ENCODE results near the gene C19orf44.

DNA sequence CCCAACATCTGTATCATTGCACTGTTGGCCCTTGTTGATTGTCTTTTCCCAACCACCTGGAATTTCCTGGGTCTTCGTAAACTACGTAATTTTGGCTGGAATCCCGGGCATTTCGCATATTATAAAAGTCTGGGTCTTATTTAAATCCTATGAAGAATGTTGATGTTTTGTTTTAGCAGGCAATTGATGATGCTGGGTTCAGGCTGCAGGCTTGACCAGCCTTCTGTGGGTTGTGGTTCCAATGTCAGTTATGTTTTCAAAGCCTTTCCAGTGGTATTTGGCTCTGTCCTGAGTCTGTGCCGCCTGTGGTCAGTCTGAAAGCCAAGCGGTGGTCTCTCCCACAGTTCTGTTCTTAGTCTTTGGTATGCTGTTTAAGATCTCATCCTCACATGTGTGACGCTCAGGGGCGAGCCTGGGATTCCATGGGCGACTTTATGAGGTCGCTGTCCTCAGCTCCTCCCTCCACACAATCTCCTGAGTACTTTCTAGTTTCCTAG, 63.6 kb downstream of the C19orf44 start:
- TF ChIP-seq, protein P1, sequence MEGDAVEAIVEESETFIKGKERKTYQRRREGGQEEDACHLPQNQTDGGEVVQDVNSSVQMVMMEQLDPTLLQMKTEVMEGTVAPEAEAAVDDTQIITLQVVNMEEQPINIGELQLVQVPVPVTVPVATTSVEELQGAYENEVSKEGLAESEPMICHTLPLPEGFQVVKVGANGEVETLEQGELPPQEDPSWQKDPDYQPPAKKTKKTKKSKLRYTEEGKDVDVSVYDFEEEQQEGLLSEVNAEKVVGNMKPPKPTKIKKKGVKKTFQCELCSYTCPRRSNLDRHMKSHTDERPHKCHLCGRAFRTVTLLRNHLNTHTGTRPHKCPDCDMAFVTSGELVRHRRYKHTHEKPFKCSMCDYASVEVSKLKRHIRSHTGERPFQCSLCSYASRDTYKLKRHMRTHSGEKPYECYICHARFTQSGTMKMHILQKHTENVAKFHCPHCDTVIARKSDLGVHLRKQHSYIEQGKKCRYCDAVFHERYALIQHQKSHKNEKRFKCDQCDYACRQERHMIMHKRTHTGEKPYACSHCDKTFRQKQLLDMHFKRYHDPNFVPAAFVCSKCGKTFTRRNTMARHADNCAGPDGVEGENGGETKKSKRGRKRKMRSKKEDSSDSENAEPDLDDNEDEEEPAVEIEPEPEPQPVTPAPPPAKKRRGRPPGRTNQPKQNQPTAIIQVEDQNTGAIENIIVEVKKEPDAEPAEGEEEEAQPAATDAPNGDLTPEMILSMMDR (optimal IDR thresholded peaks at IDR 0.05 in 1 of 3, IDR thresholded peaks at IDR 0.05 in 1 of 3, conservative IDR thresholded peaks at IDR 0.05 in 1 of 3; ENCODE audit: extremely low read depth in 1 of 3, insufficient read depth in 2 of 3, low read length in 3 of 3), result no peak
- TF ChIP-seq EZH2 (IDR thresholded peaks at IDR 0.05; ENCODE audit: low read length), result no peak
